Right cardiac atrium (tissue), 5 donors: ENCODE measurements around the gene UBB. TPM values are rescaled to one million over a fixed set of nuclear protein-coding genes. Genes with fewer than 3 reads are reported as not detected.
A peak's percentile ranks its signal among the peaks of the same experiment; 100 is the strongest.

Experiments
- ATAC-seq, 2 donors: fragments of 200-7000 bp; cut with Tn5 transposase; one replicate each; pipeline versions ENCODE4 v1.8.0 to v1.9.1; 2020; ENCODE audit warnings: moderate library complexity in 2 of 2, mild to moderate bottlenecking in 1 of 2
- DNase-seq, 3 donors: peaks; one replicate each; pipeline ENCODE4 v3.0.0-alpha.2; 2020
- H3K27ac ChIP-seq: one replicate; pipeline ENCODE4 v1.5.1; 2013; ENCODE audit warnings: mild to moderate bottlenecking, low read length, control low read depth, moderate library complexity
- H3K27me3 ChIP-seq: one replicate; pipeline ENCODE4 v1.6.1; 2013; ENCODE audit not compliant: control insufficient read depth, insufficient read depth
- H3K4me1 ChIP-seq: one replicate; pipeline ENCODE4 v1.6.1; 2013; ENCODE audit warnings: low read length; ENCODE audit not compliant: control insufficient read depth, insufficient read depth
- H3K4me3 ChIP-seq: one replicate; pipeline ENCODE4 v1.5.1; 2013; ENCODE audit warnings: low read length, control low read depth
- H3K9me3 ChIP-seq: one replicate; pipeline ENCODE4 v1.6.1; 2013; ENCODE audit warnings: low read length; ENCODE audit not compliant: control insufficient read depth
- WGBS: extraction: QIAGEN DNeasy Blood & Tissue Kit; methylation state at CpG from one replicate; pipeline ENCODE4 v1.1.7; 2013; 5-methylcytosine and 5-hydroxymethylcytosine counted together
- intact Hi-C, 4 donors: fragments of 100-400 bp; cut with DNase I; formaldehyde crosslinking; loops; one replicate each; pipeline versions ENCODE4 v1.11.0 to v1.14.0; 2022 to 2023
- polyA plus RNA-seq: library from polyadenylated mRNA; stranded (reverse); fragments of 200-250 nt; gene quantifications from one replicate; pipeline ENCODE4 v1.2.3, GENCODE V29; 2013
- total RNA-seq, 4 donors: library from RNA; stranded (reverse); fragmentation: NEBNext Ultra II Directional; extraction: Animal tissue kit (Norgen Biotek cat#: 25700); gene quantifications; one replicate each; pipeline ENCODE4 v1.2.1, GENCODE V29; 2021
- donor health status: healthy with polysubstance abuse.
- donor health status: DM: no; HTN: yes; CAD: no.
- donor health status: DM: no; HTN: no; CAD: no.
- donor health status: DM: no; HTN: yes; CAD: no; lungs with severe emphysema.
- donor health status: DM: yes; HTN: yes; CAD: no.

Gene UBB
- total and polyA plus RNA-seq, 5 donors, result 1,353 to 1,780 (median 1,520) TPM

GRCh38 chr17:16419929-16420271 is 39.0 kb downstream of the UBB start:
- ATAC-seq (no peak), DNase-seq (no peak)
- H3K9me3 ChIP-seq, result no peaks in the 10 kb centered on the region
- H3K4me1 ChIP-seq, result peaks cover 16% of the 10 kb centered on the region
- 84% methylated on average over 10 of the region's 10 CpGs for WGBS
- no peak overlapping the region for H3K4me3 ChIP-seq
- H3K27ac ChIP-seq, result peak overlapping the region; percentile 28
- no peaks in the 10 kb centered on the region for H3K27me3 ChIP-seq
- intact Hi-C loops, result no loop called here

DNA sequence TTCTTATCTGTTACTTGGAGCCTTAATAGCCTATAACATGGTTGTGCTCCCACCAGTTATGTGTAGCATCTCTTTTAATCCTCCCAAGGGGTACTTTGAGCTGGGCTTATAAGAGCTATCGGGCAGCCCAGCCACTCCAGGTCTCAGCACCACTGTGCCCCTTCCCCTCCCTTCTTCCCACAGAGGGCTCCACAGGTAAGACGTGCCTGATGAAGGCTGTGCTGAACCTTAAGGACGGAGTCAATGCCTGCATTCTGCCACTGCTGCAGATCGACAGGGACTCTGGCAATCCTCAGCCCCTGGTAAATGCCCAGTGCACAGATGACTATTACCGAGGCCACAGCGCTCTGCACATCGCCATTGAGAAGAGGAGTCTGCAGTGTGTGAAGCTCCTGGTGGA is 41.5 kb downstream of the UBB start:
- WGBS, result 89% methylated on average over 7 of the region's 7 CpGs
- peaks cover 16% of the 10 kb centered on the region for H3K4me1 ChIP-seq
- H3K27ac ChIP-seq, result no peak overlapping the region
- DNase-seq, result no peak
- intact Hi-C loops, result no loop called here
- H3K27me3 ChIP-seq, result no peaks in the 10 kb centered on the region
- no peaks in the 10 kb centered on the region for H3K9me3 ChIP-seq
- ATAC-seq, result no peak
- no peak overlapping the region for H3K4me3 ChIP-seq

- ATAC-seq, result no peak
- no peak for DNase-seq
- no peak overlapping the region for H3K4me3 ChIP-seq
- no peak overlapping the region for H3K27ac ChIP-seq
- H3K27me3 ChIP-seq, result no peaks in the 10 kb centered on the region
- 87% methylated on average over 10 of the region's 10 CpGs for WGBS
- peaks cover 12% of the 10 kb centered on the region for H3K4me1 ChIP-seq
- H3K9me3 ChIP-seq, result no peaks in the 10 kb centered on the region
- intact Hi-C loops, result no loop called here
Observed at GRCh38 chr17:16423226-16423872, 42.5 kb downstream of the UBB start.

DNA sequence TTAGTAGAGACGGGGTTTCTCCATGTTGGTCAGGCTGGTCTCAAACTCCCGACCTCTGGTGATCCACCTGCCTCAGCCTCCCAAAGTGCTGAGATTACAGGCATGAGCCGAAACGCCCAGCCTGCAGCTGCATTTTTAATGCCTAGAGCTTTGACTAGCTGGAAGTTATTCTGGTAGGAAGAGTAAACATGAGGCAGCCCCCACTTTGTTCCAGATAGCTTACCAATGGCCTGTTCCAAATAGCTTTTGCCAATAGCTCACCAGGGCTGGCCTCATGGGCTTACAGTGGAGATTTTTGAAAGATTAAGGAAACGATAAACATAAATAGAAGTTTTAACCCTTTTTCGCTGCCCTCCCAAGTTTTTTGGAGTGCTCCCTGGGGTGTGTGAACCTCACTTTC is 44.3 kb downstream of the UBB start:
- DNase-seq (no peak), ATAC-seq (no peak)
- Histone ChIP-seq H3K4me3 (no peak overlapping the region), H3K9me3 (no peaks in the 10 kb centered on the region), H3K27me3 (no peaks in the 10 kb centered on the region), H3K27ac (no peak overlapping the region), H3K4me1 (no peaks in the 10 kb centered on the region)
- 68% methylated on average over 6 of the region's 6 CpGs for WGBS
- intact Hi-C loops, result no loop called here

DNA sequence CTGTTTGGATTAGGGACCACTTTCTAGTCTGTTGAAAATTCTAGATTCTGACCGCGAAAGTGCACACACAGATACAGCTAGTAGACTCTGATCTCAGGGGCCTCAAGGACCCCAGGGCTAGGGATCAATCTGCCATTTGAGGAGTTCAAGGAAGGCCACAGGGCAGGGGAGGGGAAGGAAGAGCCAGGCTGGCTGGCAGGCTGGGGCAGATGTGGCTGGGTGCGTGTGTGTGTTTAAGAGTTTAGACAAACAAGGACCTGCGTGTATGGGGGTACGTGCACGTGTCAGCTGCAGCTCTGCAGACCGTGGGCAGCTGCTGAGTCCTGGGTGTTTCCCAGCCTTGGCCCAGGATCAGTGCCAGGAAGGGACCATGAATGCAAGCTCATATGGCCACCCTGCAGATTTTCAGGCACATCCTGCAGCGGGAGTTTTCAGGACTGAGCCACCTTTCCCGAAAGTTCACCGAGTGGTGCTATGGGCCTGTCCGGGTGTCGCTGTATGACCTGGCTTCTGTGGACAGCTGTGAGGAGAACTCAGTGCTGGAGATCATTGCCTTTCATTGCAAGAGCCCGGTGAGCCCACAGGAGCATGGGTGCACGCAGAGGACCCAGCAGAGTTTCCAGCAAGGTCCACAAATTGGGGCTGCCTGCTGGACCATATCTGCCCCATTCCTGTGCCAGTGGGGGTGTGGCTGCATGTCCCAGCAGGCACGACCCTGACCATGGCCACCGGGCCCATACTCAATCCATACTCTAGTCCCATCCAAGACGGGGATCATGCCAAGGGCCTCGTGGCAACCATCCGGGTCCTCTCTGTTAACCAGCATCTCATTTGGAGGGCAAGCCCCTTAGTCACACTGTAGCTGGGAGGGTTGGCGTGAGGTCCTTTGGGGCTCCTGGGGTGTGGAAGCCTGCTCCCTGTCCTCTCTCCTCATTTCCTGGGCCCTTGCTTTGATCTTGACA is 45.1 kb downstream of the UBB start:
- no peak overlapping the region for H3K4me3 ChIP-seq
- DNase-seq, result peak in 1 of 3 donors; percentile 9
- intact Hi-C loops, result no loop called here
- no peak for ATAC-seq
- 81% methylated on average over 20 of the region's 20 CpGs for WGBS
- no peaks in the 10 kb centered on the region for H3K4me1 ChIP-seq
- H3K27me3 ChIP-seq, result no peaks in the 10 kb centered on the region
- no peaks in the 10 kb centered on the region for H3K9me3 ChIP-seq
- H3K27ac ChIP-seq, result no peak overlapping the region

GRCh38 chr17:16427020-16427419 is 46.1 kb downstream of the UBB start:
- intact Hi-C loops, result no loop called here
- H3K4me1 ChIP-seq, result no peaks in the 10 kb centered on the region
- 94% methylated on average over 3 of the region's 3 CpGs for WGBS
- no peaks in the 10 kb centered on the region for H3K9me3 ChIP-seq
- H3K27me3 ChIP-seq, result no peaks in the 10 kb centered on the region
- DNase-seq (no peak), ATAC-seq (no peak)
- H3K4me3 ChIP-seq, result no peak overlapping the region
- no peak overlapping the region for H3K27ac ChIP-seq

DNA sequence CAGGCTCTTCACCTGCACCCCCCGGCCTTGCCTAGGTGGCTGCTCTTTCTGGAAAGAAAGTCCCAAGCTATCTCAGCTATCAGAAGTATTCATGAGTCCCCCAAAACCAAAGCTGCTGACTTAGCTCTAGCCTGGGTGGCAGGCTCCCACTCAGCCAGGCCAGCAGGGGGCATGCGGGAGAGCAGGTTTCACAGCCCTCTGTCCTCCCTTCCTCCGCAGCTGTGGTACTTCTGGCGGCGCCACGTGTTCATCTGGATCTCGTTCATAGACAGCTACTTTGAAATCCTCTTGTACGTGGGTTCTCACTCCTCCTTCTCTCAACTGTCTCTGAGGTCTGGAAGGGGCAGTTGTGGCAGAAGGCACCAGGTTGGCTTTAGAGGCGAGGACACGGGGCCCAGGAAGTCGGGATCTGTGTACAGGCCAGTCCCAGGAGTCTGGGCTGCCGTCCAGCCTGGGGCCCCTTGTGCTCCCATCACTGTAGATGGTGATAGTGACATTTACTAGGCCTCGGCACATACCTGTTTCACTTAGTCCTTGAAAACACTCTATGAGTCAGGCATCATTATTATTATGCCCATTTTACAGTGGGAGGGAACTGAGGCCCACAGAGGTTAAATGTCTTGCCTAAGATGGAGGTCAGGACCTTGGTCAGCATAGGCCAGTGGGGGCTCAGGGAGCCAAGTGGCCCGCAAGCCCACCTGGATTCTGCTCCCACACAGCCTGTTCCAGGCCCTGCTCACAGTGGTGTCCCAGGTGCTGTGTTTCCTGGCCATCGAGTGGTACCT is 47.4 kb downstream of the UBB start:
- no peak overlapping the region for H3K27ac ChIP-seq
- DNase-seq (peak in 2 of 3 donors; percentile 78), ATAC-seq (peak; percentile 44 to 48)
- no peaks in the 10 kb centered on the region for H3K27me3 ChIP-seq
- 60% methylated on average over 15 of the region's 15 CpGs for WGBS
- H3K4me1 ChIP-seq, result no peaks in the 10 kb centered on the region
- intact Hi-C loops, result no loop called here
- H3K4me3 ChIP-seq, result no peak overlapping the region
- H3K9me3 ChIP-seq, result no peaks in the 10 kb centered on the region

- no peaks in the 10 kb centered on the region for H3K27me3 ChIP-seq
- H3K27ac ChIP-seq, result no peak overlapping the region
- DNase-seq, result no peak
- no peaks in the 10 kb centered on the region for H3K9me3 ChIP-seq
- ATAC-seq, result no peak
- WGBS, result 96% methylated on average over 9 of the region's 9 CpGs
- intact Hi-C loops, result no loop called here
- no peaks in the 10 kb centered on the region for H3K4me1 ChIP-seq
- H3K4me3 ChIP-seq, result no peak overlapping the region
Observed at GRCh38 chr17:16429083-16429482, 48.2 kb downstream of the UBB start.

GRCh38 chr17:16430650-16431049 is 49.8 kb downstream of the UBB start:
- H3K27ac ChIP-seq, result no peak overlapping the region
- DNase-seq, result no peak
- intact Hi-C loops, result no loop called here
- no peaks in the 10 kb centered on the region for H3K27me3 ChIP-seq
- no peak for ATAC-seq
- no peaks in the 10 kb centered on the region for H3K4me1 ChIP-seq
- H3K9me3 ChIP-seq, result no peaks in the 10 kb centered on the region
- 69% methylated on average over 6 of the region's 6 CpGs for WGBS
- no peak overlapping the region for H3K4me3 ChIP-seq

DNA sequence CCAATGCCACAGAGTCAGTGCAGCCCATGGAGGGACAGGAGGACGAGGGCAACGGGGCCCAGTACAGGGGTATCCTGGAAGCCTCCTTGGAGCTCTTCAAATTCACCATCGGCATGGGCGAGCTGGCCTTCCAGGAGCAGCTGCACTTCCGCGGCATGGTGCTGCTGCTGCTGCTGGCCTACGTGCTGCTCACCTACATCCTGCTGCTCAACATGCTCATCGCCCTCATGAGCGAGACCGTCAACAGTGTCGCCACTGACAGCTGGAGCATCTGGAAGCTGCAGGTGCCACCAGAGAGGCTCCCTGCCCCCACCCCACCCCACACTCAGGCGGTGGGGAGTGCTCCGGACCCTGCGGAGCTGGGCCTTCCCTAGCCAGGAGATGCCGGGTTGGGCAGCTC is 51.1 kb downstream of the UBB start:
- Histone ChIP-seq H3K27ac (no peak overlapping the region), H3K4me1 (no peaks in the 10 kb centered on the region), H3K27me3 (no peaks in the 10 kb centered on the region), H3K4me3 (no peak overlapping the region), H3K9me3 (no peaks in the 10 kb centered on the region)
- DNase-seq (peak in 1 of 3 donors; percentile 10), ATAC-seq (no peak)
- intact Hi-C loops, result no loop called here
- 91% methylated on average over 15 of the region's 15 CpGs for WGBS
